ENCODE measurements around the gene FOXN3. TPM values are rescaled to one million over a fixed set of nuclear protein-coding genes. Genes with fewer than 3 reads are reported as not detected.

Gene FOXN3
- total and polyA plus RNA-seq, 2 donors (not counting 3 experiments of a cell fraction or from before 2014, with no cell fraction given), result 16.9 to 41.8 TPM

DNA sequence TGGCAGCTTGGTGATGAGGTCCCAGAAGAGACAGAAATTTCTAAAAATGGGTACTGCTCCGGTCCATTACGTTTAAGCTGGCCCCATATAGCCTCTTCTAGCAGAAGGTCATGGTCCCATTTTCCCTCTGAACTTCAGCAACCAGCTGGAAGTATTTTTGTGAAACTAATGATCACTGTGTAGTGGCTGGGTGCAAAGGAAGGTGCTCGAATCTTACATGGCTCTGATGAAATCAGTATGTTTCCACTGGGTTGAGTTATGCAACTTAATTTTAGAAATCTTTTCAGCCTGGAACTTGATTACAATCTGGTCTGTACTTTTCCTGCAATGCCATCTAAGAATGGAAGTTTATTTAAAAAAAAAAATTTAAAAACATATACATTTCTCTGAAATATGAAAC is 228.5 kb downstream of the FOXN3 start:
- no peaks in the 10 kb centered on the region for H3K27me3 ChIP-seq (ENCODE audit: control insufficient read depth in 2 of 2, insufficient read depth in 2 of 2, low read length in 2 of 2)
- H2AFZ ChIP-seq (ENCODE audit: low read depth, low read length), result no peak overlapping the region
- intact Hi-C loops (cut with micrococcal nuclease), result no loop called here
- H4K20me1 ChIP-seq (replicated peaks; ENCODE audit: control insufficient read depth, extremely low read depth, insufficient read depth, low read length), result no peaks in the 10 kb centered on the region
- no peaks in the 10 kb centered on the region for H3K4me1 ChIP-seq (ENCODE audit: control insufficient read depth, extremely low read depth, insufficient read depth, low read length)
- H3K9me1 ChIP-seq (replicated peaks; ENCODE audit: control insufficient read depth, extremely low read depth, insufficient read depth, low read length), result no peaks in the 10 kb centered on the region
- H3K36me3 ChIP-seq (ENCODE audit: control insufficient read depth in 2 of 2, extremely low read depth in 1 of 2, insufficient read depth in 2 of 2, low read length in 2 of 2), result no peaks in the 10 kb centered on the region
- ChIA-PET CTCF (no interaction called here), POLR2A (no interaction called here)
- H3K9me3 ChIP-seq (replicated peaks; ENCODE audit: control insufficient read depth, insufficient read depth, low read length), result no peaks in the 10 kb centered on the region
- TF ChIP-seq FOS (IDR thresholded peaks at IDR 0.05; ENCODE audit: borderline replicate concordance, insufficient read depth, low read length) (no peak), EZH2 (IDR thresholded peaks at IDR 0.05; ENCODE audit: borderline replicate concordance, low read depth, low read length, severe bottlenecking) (no peak), POLR2A (IDR thresholded peaks at IDR 0.05; ENCODE audit: low read depth, low read length) (no peak), MYC (IDR thresholded peaks at IDR 0.05; ENCODE audit: low read depth, low read length) (no peak), GATA2 (IDR thresholded peaks at IDR 0.05; ENCODE audit: insufficient read depth, insufficient read length, low read depth, low read length) (no peak), POLR2AphosphoS5 (IDR thresholded peaks at IDR 0.05; ENCODE audit: insufficient read depth, low read depth, low read length) (no peak), MAX (IDR thresholded peaks at IDR 0.05; ENCODE audit: insufficient read depth, insufficient read length) (no peak), JUN (IDR thresholded peaks at IDR 0.05; ENCODE audit: borderline replicate concordance, insufficient read depth, insufficient read length, low read depth) (no peak)
- TF ChIP-seq, protein P1, sequence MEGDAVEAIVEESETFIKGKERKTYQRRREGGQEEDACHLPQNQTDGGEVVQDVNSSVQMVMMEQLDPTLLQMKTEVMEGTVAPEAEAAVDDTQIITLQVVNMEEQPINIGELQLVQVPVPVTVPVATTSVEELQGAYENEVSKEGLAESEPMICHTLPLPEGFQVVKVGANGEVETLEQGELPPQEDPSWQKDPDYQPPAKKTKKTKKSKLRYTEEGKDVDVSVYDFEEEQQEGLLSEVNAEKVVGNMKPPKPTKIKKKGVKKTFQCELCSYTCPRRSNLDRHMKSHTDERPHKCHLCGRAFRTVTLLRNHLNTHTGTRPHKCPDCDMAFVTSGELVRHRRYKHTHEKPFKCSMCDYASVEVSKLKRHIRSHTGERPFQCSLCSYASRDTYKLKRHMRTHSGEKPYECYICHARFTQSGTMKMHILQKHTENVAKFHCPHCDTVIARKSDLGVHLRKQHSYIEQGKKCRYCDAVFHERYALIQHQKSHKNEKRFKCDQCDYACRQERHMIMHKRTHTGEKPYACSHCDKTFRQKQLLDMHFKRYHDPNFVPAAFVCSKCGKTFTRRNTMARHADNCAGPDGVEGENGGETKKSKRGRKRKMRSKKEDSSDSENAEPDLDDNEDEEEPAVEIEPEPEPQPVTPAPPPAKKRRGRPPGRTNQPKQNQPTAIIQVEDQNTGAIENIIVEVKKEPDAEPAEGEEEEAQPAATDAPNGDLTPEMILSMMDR (IDR thresholded peaks at IDR 0.05; ENCODE audit: extremely low read depth in 1 of 2, insufficient read depth in 1 of 2, low read depth in 1 of 2, low read length in 2 of 2), result no peak
- no peak overlapping the region for H3K4me3 ChIP-seq (replicated peaks in 1 of 3; ENCODE audit: insufficient read depth in 1 of 3, low read depth in 1 of 3, low read length in 3 of 3)
- no peak overlapping the region for H3K27ac ChIP-seq (ENCODE audit: insufficient read depth, low read depth, low read length)
- no peaks in the 10 kb centered on the region for H3K79me2 ChIP-seq (ENCODE audit: control insufficient read depth, insufficient read depth, low read length)
- BruUV-seq (replicated peaks), result no TSS peak
- DNase-seq (ENCODE audit: low read depth, low spot score) (no peak), FAIRE-seq (no peak)
- dilution Hi-C loops (cut with MboI; ENCODE audit: extremely low pct_ligation_motif_present, low sequenced_read_pairs), result no loop called here
- no peak overlapping the region for H3K9ac ChIP-seq (replicated peaks; ENCODE audit: extremely low read depth, insufficient read depth, low read length)
- no peak overlapping the region for H3K4me2 ChIP-seq (ENCODE audit: insufficient read depth, low read length)
